ENCODE data around the gene NCAM1. TPM values are rescaled to one million over a fixed set of nuclear protein-coding genes. Genes with fewer than 3 reads are reported as not detected.

NCAM1 gene
- total RNA-seq, 1 donor from 2014 or later = 472 TPM

- no peak for DNase-seq (ENCODE audit: low spot score)
These were observed 152.8 kb downstream of the NCAM1 start for GRCh38 chr11:113113801-113114704.

DNA sequence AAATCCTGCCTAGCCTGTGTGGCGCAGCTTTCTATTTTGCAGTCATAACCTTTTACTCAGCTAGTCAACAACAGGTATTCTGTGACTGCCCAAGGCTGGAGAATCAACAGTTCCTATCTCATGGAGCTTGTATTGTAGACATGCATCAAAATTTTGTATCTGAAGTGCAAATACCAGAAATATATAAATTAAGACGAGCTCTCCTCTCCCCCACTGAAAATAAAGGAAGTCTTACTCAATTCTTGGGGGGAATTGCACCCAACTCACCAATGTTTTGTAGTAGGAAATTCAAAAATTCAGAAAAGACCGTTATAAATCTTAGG, 153.4 kb downstream of the NCAM1 start:
- DNase-seq (ENCODE audit: low spot score) = no peak
- intact Hi-C loops (cut with DNase I) = loop anchor here (5.0 to 10.0 kb wide), 5 partner anchors 152 to 820 kb away; partner anchors contain the start of gene NCAM1

More at GRCh38 chr11:113113801-113114704, 152.8 kb downstream of the NCAM1 start:
- intact Hi-C loops (cut with DNase I) = loop anchor here (10.0 kb wide), 3 partner anchors 279 to 819 kb away; no protein-coding TSS in a partner anchor

DNA sequence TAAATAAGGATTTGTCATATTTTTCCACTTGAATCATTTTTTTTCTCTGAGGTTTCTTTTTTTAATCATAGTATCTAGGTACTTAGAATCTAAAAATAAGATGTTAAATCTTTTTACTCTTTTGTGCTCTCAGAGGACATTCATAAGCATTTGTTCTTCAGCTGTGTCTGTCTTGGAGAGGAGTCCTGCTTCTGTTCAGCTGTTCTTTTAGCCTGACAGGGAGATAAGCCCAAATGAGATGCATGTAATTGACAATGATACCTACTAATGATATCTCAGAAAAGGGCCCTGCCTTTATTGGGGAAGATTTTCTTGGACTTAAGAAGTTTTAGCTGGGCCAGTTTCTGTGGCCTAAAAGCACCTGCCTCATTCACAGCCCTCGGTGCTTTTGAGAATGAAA, 156.9 kb downstream of the NCAM1 start:
- no peak for DNase-seq (ENCODE audit: low spot score)
- intact Hi-C loops (cut with DNase I) = loop anchor here (5.0 to 10.0 kb wide), 5 partner anchors 156 to 823 kb away; partner anchors contain the start of gene NCAM1

GRCh38 chr11:113119074-113119473, 157.9 kb downstream of the NCAM1 start:
- no peak for DNase-seq (ENCODE audit: low spot score)
- intact Hi-C loops (cut with DNase I) = loop anchor here (5.0 to 10.0 kb wide), 5 partner anchors 157 to 824 kb away; partner anchors contain the start of gene NCAM1

GRCh38 chr11:113119966-113120736, 158.9 kb downstream of the NCAM1 start:
- DNase-seq (ENCODE audit: low spot score) = no peak
- intact Hi-C loops (cut with DNase I) = loop anchor here (5.0 to 10.0 kb wide), 5 partner anchors 158 to 825 kb away; partner anchors contain the start of gene NCAM1

GRCh38 chr11:113121746-113122145, 160.5 kb downstream of the NCAM1 start:
- intact Hi-C loops (cut with DNase I) = no loop called here
- DNase-seq (ENCODE audit: low spot score) = no peak

- intact Hi-C loops (cut with DNase I) = no loop called here
- no peak for DNase-seq (ENCODE audit: low spot score)
These were observed 162.8 kb downstream of the NCAM1 start for GRCh38 chr11:113124006-113124405.

GRCh38 chr11:113124578-113124977, 163.4 kb downstream of the NCAM1 start:
- intact Hi-C loops (cut with DNase I) = no loop called here
- DNase-seq (ENCODE audit: low spot score) = no peak

DNA sequence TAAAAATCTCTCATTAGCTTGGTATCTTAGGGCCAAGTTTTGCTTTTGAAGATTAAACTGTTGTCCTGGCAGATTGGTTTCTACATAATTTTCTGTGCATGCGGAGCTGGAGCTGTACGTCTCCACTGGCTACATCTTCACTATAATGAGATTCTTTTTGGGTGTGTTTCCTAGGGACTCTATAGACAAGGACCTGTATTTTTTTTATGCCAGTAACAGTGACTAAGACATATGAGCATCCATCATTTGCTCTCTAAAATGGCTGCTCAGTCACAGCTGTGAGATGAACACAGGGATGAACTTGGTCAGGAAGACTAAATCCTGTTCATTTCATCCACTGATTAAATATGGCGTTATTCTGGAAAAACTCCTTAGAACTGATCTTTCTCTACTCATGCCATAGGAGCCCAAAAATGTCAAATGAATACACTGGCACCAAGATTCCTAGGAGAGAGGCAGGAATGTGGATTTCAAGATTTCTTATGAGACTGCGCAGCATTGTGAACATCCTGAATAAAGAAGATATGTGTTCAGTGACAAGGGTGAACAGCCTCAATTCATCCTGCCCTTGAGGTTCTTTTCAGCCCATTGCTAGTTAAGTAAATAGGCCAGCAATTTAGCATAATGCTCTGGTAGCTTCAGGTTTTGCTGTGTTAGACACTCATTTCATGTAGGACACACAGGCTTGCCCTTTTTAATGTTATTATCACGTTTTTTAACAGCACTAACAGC, 168.2 kb downstream of the NCAM1 start:
- intact Hi-C loops (cut with DNase I) = no loop called here
- DNase-seq (ENCODE audit: low spot score) = no peak

DNA sequence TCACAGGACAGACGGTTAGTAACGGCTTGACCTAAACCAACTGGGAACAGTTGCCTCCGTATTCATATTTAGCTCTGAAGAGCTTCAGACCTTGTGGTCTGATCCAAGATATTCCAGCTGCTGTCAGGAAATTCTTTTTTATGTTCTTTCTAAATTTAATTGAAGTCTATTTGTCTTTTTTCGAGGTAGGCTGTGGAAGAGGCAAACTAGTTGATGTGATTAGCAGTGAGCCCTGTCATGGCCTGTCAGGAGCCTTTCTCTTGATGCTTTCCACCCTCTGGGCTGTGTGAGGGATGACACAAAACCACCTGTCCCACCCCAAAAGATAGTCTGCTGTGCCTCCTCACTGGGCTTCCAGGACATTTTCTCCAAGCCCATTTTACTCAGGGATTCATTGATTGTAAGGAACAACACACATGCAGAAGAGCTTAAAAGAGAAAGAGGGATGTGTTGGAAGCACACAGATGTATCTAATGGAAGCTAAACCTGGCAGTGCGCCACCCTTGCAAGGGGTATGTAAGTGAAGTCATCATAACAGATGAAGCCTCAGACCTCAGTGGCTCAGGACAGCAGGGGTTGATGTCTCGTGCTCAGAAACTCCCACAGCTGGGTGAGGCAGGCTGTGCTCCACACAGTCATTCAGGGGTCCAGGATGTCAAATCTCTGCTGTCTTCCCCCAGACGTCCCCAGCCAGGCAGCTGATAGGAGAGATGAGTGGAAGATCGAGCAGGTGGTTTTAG, 170.0 kb downstream of the NCAM1 start:
- intact Hi-C loops (cut with DNase I) = no loop called here
- no peak for DNase-seq (ENCODE audit: low spot score)

DNA sequence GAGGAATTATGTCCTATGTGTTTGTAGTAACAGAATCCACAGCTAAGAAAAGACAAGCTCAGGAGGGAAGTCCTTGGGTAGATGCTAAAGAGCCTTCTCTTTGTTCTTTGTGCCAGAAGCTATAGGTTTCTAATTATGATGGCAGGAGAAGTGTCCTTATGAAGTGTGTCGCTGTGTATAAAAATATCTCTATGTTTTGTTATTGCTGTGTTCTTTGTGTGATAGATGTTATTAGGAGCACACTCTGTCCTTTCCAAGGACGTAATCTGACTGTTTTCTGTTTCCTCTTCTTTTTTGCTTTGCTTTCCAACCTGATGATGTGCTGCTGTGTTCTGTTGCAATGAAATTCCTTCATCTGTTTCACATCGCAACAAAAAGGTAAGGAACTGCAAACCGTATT, 171.9 kb downstream of the NCAM1 start:
- intact Hi-C loops (cut with DNase I) = no loop called here
- DNase-seq (ENCODE audit: low spot score) = no peak

- intact Hi-C loops (cut with DNase I) = no loop called here
- no peak for DNase-seq (ENCODE audit: low spot score)
These were observed 173.4 kb downstream of the NCAM1 start for GRCh38 chr11:113134626-113135025.

DNA sequence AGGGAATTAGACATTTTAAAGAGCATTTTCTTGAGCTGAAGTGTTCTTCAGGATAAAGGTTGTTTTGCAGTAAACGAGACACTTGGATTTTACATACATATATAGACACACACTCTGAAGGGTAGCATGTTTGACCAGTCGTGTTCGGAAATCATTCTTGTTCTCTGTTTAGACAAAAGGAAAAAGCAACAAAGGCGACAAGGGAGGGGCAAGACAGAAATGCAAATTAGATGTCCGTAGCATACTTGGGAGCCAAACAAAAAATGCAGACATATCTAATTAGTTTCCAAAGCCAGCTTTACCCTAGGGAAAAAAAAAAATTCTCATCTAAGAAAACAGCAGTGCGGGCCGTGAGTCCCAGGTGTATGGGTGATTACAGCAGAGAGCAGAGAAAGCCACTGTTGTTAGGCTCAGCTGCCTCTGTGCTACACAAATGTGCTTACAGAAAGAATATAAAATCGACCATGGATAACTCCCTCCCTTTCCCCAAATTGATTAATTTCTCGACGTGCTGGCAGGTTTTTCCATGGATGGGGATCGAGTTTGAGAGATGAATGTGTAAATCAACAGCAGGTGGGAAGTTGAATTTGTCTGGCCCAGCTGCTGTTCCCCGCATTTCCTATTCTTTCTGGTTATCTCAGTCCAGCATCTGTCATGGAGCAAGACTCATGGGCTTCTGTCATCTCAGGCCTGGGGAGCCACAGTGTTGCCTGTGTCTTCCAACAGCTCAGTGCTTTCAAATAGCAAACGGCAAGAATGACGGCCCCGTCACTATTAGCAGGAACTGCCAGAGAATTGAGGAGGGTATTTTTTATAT, 176.7 kb downstream of the NCAM1 start:
- no peak for DNase-seq (ENCODE audit: low spot score)
- intact Hi-C loops (cut with DNase I) = no loop called here

- intact Hi-C loops (cut with DNase I) = no loop called here
These were observed 177.5 kb downstream of the NCAM1 start for GRCh38 chr11:113138731-113139130.

GRCh38 chr11:113141010-113141409, 179.8 kb downstream of the NCAM1 start:
- intact Hi-C loops (cut with DNase I) = no loop called here

More at GRCh38 chr11:113138731-113139130, 177.5 kb downstream of the NCAM1 start:
- no peak for DNase-seq (ENCODE audit: low spot score)

DNA sequence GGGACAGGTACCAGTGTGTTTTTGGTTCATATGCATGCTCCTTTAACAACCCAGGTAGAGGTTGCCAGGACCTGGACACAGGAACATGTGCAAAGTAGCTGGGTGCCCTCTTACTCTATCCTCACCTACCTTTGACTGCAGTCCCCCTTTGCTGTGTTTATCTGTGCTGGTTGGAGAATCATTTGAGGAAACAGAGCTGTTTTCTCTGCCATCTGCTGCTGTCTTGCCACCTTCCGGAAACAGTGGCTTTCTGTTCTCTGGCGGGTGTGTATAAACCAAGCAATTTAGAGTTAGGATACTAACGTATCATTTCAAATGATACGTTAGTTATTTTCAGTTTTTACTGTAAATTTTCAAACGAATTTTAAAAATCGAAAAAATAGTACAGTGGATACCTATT, 181.3 kb downstream of the NCAM1 start:
- intact Hi-C loops (cut with DNase I) = no loop called here
- DNase-seq (ENCODE audit: low spot score) = no peak

More at GRCh38 chr11:113141010-113141409, 179.8 kb downstream of the NCAM1 start:
- no peak for DNase-seq (ENCODE audit: low spot score)

DNA sequence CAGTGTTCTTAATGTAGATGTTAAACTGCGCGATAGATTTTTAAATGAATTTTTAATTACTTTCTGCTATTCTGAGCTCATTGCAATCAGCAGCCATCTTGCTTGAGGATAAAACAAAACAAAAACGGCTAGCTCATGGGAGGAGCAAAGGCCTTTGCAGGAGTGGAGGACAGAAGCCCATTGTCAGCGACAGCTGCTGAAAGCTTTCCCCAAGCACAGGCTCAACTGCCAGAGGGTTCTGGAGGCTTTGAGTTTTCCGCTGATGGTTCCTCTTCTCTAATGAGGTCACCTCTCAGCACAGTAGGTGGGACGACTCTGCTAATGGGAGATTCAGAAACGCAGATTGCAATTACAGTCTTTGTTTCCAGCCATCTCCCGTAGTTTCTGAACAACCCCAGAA, 186.0 kb downstream of the NCAM1 start:
- no peak for DNase-seq (ENCODE audit: low spot score)
- intact Hi-C loops (cut with DNase I) = no loop called here

DNA sequence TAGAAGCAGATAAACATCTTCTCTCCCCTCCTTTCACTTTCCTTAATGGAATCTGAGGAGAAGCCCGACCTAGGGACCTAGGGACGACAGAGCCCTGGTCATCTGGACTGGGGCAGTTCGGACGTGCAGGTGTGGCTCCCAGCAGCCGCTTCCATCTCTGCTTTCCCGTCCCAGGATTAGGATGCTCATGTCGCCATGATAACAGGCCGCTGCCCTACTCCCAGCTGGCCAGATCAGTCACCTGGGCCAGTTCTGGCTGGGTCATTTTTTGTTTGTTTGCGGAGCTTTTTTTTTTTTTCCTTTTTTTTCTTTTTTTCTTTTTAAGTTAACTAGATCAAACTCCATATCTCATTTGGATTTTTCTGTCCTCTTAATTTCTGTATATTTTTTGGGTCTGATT, 186.9 kb downstream of the NCAM1 start:
- intact Hi-C loops (cut with DNase I) = no loop called here
- DNase-seq (ENCODE audit: low spot score) = no peak
